HG03103 (cell line): Measurements from ENCODE around the gene ZNF724.
"Not testable (repeated sequence)": the region's sequence is repeated elsewhere in the genome, so short reads cannot be mapped to it uniquely, and the experiment has no call there.

ENCODE experiments used
- ATAC-seq: cut with Tn5 transposase; IDR thresholded peaks from one replicate; pipeline ENCODE4 v1.9.1; 2021; ENCODE audit warnings: low read depth; ENCODE audit not compliant: unreplicated experiment

ZNF724 gene

GRCh38 chr19:23249911-23250649 lies at the start of gene ZNF724:
ZNF724 (minus strand) TSS chr19:23250394; CDS start chr19:23250242, 152 bp downstream.
- ATAC-seq, result peak; percentile 95

GRCh38 chr19:23294141-23294540 lies 43.9 kb upstream of the ZNF724 start:
- ATAC-seq, result no peak

GRCh38 chr19:23289966-23290365 lies 39.8 kb upstream of the ZNF724 start:
- ATAC-seq, result not testable (repeated sequence)

- ATAC-seq, result no peak
Measured at GRCh38 chr19:23287620-23288019, 37.4 kb upstream of the ZNF724 start.

- ATAC-seq, result no peak
Measured at GRCh38 chr19:23286477-23286876, 36.3 kb upstream of the ZNF724 start.

GRCh38 chr19:23285948-23286347 lies 35.8 kb upstream of the ZNF724 start:
- ATAC-seq, result no peak

- not testable (repeated sequence) for ATAC-seq
Measured at GRCh38 chr19:23285326-23285725, 35.1 kb upstream of the ZNF724 start.

- no peak for ATAC-seq
Measured at GRCh38 chr19:23283925-23284324, 33.7 kb upstream of the ZNF724 start.

- no peak for ATAC-seq
Measured at GRCh38 chr19:23281663-23282276, 31.6 kb upstream of the ZNF724 start.

GRCh38 chr19:23278118-23278517 lies 27.9 kb upstream of the ZNF724 start:
- ATAC-seq, result not testable (repeated sequence)

- ATAC-seq, result peak; percentile 99
Measured at GRCh38 chr19:23273590-23274412, 23.6 kb upstream of the ZNF724 start.

GRCh38 chr19:23273022-23273589 lies 22.9 kb upstream of the ZNF724 start:
- ATAC-seq, result no peak

- no peak for ATAC-seq
Measured at GRCh38 chr19:23263870-23264590, 13.8 kb upstream of the ZNF724 start.

GRCh38 chr19:23263396-23263795 lies 13.2 kb upstream of the ZNF724 start:
- ATAC-seq, result no peak

GRCh38 chr19:23262920-23263319 lies 12.7 kb upstream of the ZNF724 start:
- no peak for ATAC-seq

- ATAC-seq, result no peak
Measured at GRCh38 chr19:23261496-23262020, 11.4 kb upstream of the ZNF724 start.

- no peak for ATAC-seq
Measured at GRCh38 chr19:23260956-23261355, 10.8 kb upstream of the ZNF724 start.

- no peak for ATAC-seq
Measured at GRCh38 chr19:23259961-23260360, 9.8 kb upstream of the ZNF724 start.

- no peak for ATAC-seq
Measured at GRCh38 chr19:23255700-23256099, 5.5 kb upstream of the ZNF724 start.
